ENCODE data around the gene TDRD12. TPM values are rescaled to one million over a fixed set of nuclear protein-coding genes. Genes with fewer than 3 reads are reported as not detected.

TDRD12 gene
- total RNA-seq, 1 donor from 2014 or later = not detected

GRCh38 chr19:32824191-32824751 lies 104.7 kb downstream of the TDRD12 start:
- DNase-seq (ENCODE audit: low spot score) = no peak
- H3K4me3 Mint-ChIP-seq (ENCODE audit: unreplicated experiment) = no peak overlapping the region
- H3K9me3 Mint-ChIP-seq (ENCODE audit: unreplicated experiment) = no peaks in the 10 kb centered on the region
- no peak overlapping the region for H3K27ac Mint-ChIP-seq (ENCODE audit: unreplicated experiment)
- H3K27me3 Mint-ChIP-seq (ENCODE audit: unreplicated experiment) = peaks cover 6% of the 10 kb centered on the region
- no peak for TF ChIP-seq CTCF (IDR thresholded peaks at IDR 0.05; ENCODE audit: unreplicated experiment)
- peaks cover 13% of the 10 kb centered on the region for H3K4me1 Mint-ChIP-seq (ENCODE audit: unreplicated experiment)
- no peaks in the 10 kb centered on the region for H3K36me3 Mint-ChIP-seq (ENCODE audit: low read depth, unreplicated experiment)

GRCh38 chr19:32824916-32825608 lies 105.5 kb downstream of the TDRD12 start:
- no peak for DNase-seq (ENCODE audit: low spot score)
- no peak overlapping the region for H3K4me3 Mint-ChIP-seq (ENCODE audit: unreplicated experiment)
- no peak for TF ChIP-seq CTCF (IDR thresholded peaks at IDR 0.05; ENCODE audit: unreplicated experiment)
- no peak overlapping the region for H3K27ac Mint-ChIP-seq (ENCODE audit: unreplicated experiment)
- H3K4me1 Mint-ChIP-seq (ENCODE audit: unreplicated experiment) = peaks cover 13% of the 10 kb centered on the region
- peaks cover 4% of the 10 kb centered on the region for H3K27me3 Mint-ChIP-seq (ENCODE audit: unreplicated experiment)
- H3K36me3 Mint-ChIP-seq (ENCODE audit: low read depth, unreplicated experiment) = no peaks in the 10 kb centered on the region
- H3K9me3 Mint-ChIP-seq (ENCODE audit: unreplicated experiment) = no peaks in the 10 kb centered on the region

- no peaks in the 10 kb centered on the region for H3K9me3 Mint-ChIP-seq (ENCODE audit: unreplicated experiment)
- H3K36me3 Mint-ChIP-seq (ENCODE audit: low read depth, unreplicated experiment) = peaks cover 4% of the 10 kb centered on the region
- no peak overlapping the region for H3K27ac Mint-ChIP-seq (ENCODE audit: unreplicated experiment)
- no peak for TF ChIP-seq CTCF (IDR thresholded peaks at IDR 0.05; ENCODE audit: unreplicated experiment)
- H3K4me3 Mint-ChIP-seq (ENCODE audit: unreplicated experiment) = no peak overlapping the region
- H3K4me1 Mint-ChIP-seq (ENCODE audit: unreplicated experiment) = peaks cover 13% of the 10 kb centered on the region
- peaks cover 2% of the 10 kb centered on the region for H3K27me3 Mint-ChIP-seq (ENCODE audit: unreplicated experiment)
- DNase-seq (ENCODE audit: low spot score) = no peak
Observed at GRCh38 chr19:32828139-32828538, 108.6 kb downstream of the TDRD12 start.

GRCh38 chr19:32828643-32829344 lies 109.2 kb downstream of the TDRD12 start:
- TF ChIP-seq CTCF (IDR thresholded peaks at IDR 0.05; ENCODE audit: unreplicated experiment) = no peak
- peaks cover 1% of the 10 kb centered on the region for H3K27me3 Mint-ChIP-seq (ENCODE audit: unreplicated experiment)
- no peak overlapping the region for H3K27ac Mint-ChIP-seq (ENCODE audit: unreplicated experiment)
- peaks cover 4% of the 10 kb centered on the region for H3K36me3 Mint-ChIP-seq (ENCODE audit: low read depth, unreplicated experiment)
- no peaks in the 10 kb centered on the region for H3K9me3 Mint-ChIP-seq (ENCODE audit: unreplicated experiment)
- H3K4me1 Mint-ChIP-seq (ENCODE audit: unreplicated experiment) = peaks cover 13% of the 10 kb centered on the region
- no peak for DNase-seq (ENCODE audit: low spot score)
- no peak overlapping the region for H3K4me3 Mint-ChIP-seq (ENCODE audit: unreplicated experiment)

Measured in endothelial cell (in vitro differentiated cells).